Bronchial epithelial cell (primary cell): ENCODE data around the gene SOX6. TPM values are rescaled to one million over a fixed set of nuclear protein-coding genes. Genes with fewer than 3 reads are reported as not detected.

ENCODE experiments used
- DNase-seq: peaks from one replicate; pipeline ENCODE4 v3.0.0-alpha.2; 2010; ENCODE audit warnings: low read depth
- FAIRE-seq: peaks from 2 replicates; lab custom pipeline; 2011; peaks lifted over from hg19 to GRCh38; lab: Jason Lieb, UNC
- H3K27me3 ChIP-seq: 2 replicates; pipeline ENCODE4 v1.5.1; 2011; ENCODE audit warnings: low read length; ENCODE audit not compliant: control insufficient read depth, insufficient read depth
- H3K36me3 ChIP-seq: 2 replicates; pipeline ENCODE4 v1.5.1; 2011; ENCODE audit warnings: low read length; ENCODE audit not compliant: control insufficient read depth, insufficient read depth
- H3K4me3 ChIP-seq: 2 replicates; pipeline ENCODE4 v1.5.1; 2011; ENCODE audit warnings: mild to moderate bottlenecking, low read depth, low read length, control low read depth
- CTCF ChIP-seq: IDR thresholded peaks from 2 replicates; pipeline ENCODE4 v1.5.1; 2011; ENCODE audit warnings: mild to moderate bottlenecking, moderate library complexity, low read length, control low read depth, inconsistent platforms; ENCODE audit not compliant: insufficient read depth, severe bottlenecking
- total RNA-seq: library from RNA; depleted of rRNA; stranded (reverse); fragments of >200 nt; gene quantifications from 2 replicates; pipeline ENCODE4 v1.2.1, GENCODE V29; 2014

SOX6 gene
- total RNA-seq, 1 donor from 2014 or later = 0.53 TPM

DNA sequence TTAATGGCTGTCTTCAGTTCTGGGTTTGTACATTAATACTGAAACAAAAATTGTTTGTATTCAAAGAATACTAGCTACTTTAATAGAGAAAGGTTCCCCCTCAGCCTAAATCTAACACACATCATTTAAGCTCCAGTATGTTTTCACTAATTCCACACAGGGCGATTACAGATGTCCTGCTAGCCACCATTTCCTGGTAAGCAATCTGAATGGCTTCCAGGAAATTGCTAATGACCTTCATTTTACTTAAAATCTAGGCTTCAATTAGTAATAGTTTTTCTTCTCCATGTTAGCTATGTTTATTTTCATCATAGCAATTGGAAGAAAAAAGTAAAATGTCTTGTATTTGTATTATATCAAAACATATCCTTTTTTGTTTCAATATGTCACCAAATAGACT is 132.8 kb downstream of the SOX6 start:
- Histone ChIP-seq H3K27me3 (no peaks in the 10 kb centered on the region), H3K36me3 (no peaks in the 10 kb centered on the region), H3K4me3 (no peak overlapping the region)
- DNase-seq (no peak), FAIRE-seq (no peak)
- no peak for TF ChIP-seq CTCF

DNA sequence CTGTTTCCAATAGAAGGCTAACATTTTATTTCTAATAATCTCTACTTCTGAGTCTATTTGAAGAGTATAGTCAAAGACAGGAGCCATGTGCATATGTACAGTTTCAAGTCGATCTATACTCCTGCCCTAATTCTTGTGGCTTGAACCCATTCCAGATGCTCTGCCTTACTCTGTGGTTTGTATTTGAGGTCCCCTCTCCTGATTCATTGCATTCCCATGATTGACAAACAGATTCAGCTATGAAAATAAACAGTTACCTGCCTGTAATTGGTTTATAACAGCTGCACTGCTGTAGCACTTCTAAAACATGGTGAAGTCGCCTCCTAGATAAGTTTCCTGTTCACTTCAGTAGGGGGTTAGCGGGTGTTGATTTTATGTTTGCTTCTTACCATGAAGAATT is 138.7 kb downstream of the SOX6 start:
- TF ChIP-seq CTCF = no peak
- DNase-seq (no peak), FAIRE-seq (no peak)
- Histone ChIP-seq H3K27me3 (no peaks in the 10 kb centered on the region), H3K36me3 (no peaks in the 10 kb centered on the region), H3K4me3 (no peak overlapping the region)

DNA sequence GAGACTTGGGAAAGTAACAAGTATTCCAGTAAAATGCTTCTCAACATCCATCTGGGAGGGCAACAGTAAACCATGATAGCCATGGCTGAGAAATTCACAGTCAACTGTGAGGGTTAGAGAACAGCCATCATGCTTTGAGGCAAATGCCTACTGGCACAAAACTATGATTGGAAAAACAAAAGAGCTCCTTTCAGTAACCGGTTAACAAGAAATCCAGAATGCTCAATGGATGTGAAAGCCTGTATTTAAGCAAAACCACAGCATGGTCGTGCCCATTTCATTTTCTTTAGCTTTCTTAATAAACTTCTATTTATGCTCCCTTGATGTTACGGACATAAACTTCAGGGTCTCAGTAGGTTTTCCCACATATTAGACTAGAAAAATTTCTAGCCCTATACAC is 139.5 kb downstream of the SOX6 start:
- TF ChIP-seq CTCF = no peak
- FAIRE-seq (no peak), DNase-seq (no peak)
- Histone ChIP-seq H3K36me3 (no peaks in the 10 kb centered on the region), H3K4me3 (no peak overlapping the region), H3K27me3 (no peaks in the 10 kb centered on the region)

DNA sequence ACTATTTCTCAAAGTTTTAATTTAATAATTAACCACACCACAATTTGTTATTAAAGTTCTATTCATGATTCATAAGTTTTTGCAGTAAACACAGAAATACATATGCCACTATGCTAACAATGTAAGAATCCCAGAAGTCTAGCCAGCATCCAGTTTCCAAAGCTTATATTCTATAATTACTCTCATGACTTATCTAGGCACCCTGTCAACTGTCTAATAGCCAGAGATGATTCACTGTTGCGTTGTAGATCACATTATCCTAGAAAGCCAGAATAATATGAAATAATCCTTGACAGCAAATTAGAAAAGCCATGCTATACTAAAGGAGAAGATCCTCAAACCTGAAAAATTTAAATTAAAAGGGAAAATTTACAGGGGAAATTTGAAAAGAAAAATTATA is 141.0 kb downstream of the SOX6 start:
- DNase-seq (no peak), FAIRE-seq (no peak)
- H3K4me3 ChIP-seq = no peak overlapping the region
- no peaks in the 10 kb centered on the region for H3K27me3 ChIP-seq
- no peak for TF ChIP-seq CTCF
- H3K36me3 ChIP-seq = no peaks in the 10 kb centered on the region

DNA sequence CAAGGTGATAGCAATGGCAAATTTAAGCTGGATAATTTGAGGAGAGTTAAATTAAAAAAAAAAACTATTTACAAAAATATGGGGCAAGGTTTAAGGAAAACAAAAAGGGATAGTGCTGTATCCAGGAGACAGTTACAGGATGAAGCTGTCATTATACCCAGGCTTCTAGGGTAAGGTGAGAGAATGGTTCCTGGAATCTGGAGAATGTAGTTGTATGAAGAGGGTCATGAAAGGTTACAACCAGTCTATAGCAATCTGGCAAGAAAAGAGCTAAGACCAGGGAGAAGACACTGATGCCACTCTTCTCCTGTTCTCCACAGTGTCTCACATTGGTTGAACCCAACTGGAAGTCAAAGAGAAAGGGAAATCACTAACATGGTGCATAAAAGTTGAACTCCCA is 144.9 kb downstream of the SOX6 start:
- FAIRE-seq (no peak), DNase-seq (no peak)
- H3K4me3 ChIP-seq = no peak overlapping the region

More for the DNA sequence above, 144.9 kb downstream of the SOX6 start:
- Histone ChIP-seq H3K27me3 (no peaks in the 10 kb centered on the region), H3K36me3 (no peaks in the 10 kb centered on the region)
- TF ChIP-seq CTCF = no peak
